Measurements from ENCODE around the gene ZIC2.

DNA sequence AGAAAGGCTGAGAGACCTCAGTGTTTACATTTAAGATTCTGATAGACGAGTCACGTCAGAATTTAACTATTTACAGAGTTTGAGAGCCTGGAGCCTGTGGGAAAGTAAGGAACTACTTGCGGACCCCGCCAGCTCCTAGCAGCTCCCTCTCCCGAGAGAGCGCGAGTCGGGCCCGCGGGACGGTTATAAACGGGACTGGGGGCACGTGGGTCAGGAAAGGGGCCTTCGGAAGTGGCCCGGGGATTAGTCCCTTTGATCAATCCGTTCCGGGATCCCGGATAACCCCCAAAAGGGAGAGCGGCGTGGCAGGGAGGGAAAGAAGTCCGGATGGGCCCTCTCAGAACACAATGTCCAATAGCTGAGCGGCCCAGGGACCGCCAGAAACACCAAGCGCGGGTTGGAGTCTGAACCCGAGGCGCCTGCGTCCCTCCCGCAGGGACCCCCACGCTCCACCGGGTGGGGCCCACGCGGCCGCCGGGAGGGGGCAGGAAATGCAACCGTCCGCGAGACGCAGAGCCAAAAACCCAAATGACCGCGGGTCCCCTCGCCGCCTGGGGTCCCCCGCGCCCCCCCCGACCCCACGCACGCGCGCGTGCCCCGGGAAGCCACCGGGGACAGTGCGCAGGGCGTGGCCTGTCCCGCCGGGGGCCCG lies 13.6 kb upstream of the ZIC2 start:
- TF ChIP-seq, protein P1, sequence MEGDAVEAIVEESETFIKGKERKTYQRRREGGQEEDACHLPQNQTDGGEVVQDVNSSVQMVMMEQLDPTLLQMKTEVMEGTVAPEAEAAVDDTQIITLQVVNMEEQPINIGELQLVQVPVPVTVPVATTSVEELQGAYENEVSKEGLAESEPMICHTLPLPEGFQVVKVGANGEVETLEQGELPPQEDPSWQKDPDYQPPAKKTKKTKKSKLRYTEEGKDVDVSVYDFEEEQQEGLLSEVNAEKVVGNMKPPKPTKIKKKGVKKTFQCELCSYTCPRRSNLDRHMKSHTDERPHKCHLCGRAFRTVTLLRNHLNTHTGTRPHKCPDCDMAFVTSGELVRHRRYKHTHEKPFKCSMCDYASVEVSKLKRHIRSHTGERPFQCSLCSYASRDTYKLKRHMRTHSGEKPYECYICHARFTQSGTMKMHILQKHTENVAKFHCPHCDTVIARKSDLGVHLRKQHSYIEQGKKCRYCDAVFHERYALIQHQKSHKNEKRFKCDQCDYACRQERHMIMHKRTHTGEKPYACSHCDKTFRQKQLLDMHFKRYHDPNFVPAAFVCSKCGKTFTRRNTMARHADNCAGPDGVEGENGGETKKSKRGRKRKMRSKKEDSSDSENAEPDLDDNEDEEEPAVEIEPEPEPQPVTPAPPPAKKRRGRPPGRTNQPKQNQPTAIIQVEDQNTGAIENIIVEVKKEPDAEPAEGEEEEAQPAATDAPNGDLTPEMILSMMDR (IDR thresholded peaks at IDR 0.05) = no peak
- no peak for TF ChIP-seq POLR2A (IDR thresholded peaks at IDR 0.05)
